ENCODE measurements around the gene IFI27.

Gene IFI27

GRCh38 chr14:94103554-94104150 lies 6.9 kb upstream of the IFI27 start:
- DNase-seq: no peak

- no peak for DNase-seq
Measured at GRCh38 chr14:94104731-94105130, 5.8 kb upstream of the IFI27 start.

DNA sequence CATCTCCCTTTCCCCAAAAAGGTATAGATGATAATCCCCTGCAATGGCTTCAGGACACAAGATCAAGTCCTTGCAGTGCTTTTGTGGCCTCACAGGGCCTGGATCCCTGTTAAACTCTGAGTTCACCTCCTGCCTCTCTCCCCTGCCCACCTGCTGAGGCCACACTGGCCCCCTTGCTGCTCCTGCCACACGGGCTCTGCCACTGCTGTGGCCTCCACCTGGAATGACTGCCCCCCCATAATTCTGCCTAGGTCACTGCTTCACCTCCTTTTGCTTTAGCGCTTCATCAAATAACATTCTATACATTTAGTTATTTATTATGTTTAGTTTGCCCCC lies 653 bp upstream of the IFI27 start:
- no peak for DNase-seq

GRCh38 chr14:94111276-94112095 lies 950 bp downstream of the IFI27 start:
- DNase-seq: no peak

DNA sequence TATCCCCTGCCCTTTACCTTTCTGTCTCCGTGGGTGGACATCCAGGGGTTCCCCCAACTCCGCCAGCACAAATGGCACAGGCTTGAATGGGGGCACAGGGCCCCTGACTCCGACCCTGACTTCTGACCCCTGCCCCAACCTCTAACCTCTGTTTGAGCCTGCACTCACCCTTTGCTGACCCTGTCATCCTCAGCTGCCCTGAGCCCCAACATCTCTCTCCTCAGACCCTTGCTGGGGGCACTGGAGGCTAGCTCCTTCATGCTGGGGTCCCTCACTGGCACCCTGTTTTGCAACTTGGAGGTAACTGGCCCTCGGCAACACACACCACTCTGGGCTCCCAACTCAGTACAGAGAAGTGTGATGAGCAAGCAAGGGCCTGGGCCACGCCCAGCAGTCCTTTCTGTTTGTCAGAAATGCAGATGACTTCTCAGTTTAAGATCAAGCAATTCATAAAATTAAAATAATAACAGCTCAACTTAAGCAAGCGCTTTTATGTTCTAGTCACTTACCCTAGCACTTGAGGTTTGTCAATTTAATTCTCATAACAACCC lies 2.1 kb downstream of the IFI27 start:
- no peak for DNase-seq

- DNase-seq: no peak
Measured at GRCh38 chr14:94113073-94113472, 2.5 kb downstream of the IFI27 start.

- DNase-seq: no peak
Measured at GRCh38 chr14:94113490-94113889, 3.0 kb downstream of the IFI27 start.

GRCh38 chr14:94113908-94114588 lies 3.5 kb downstream of the IFI27 start:
- DNase-seq: no peak

DNA sequence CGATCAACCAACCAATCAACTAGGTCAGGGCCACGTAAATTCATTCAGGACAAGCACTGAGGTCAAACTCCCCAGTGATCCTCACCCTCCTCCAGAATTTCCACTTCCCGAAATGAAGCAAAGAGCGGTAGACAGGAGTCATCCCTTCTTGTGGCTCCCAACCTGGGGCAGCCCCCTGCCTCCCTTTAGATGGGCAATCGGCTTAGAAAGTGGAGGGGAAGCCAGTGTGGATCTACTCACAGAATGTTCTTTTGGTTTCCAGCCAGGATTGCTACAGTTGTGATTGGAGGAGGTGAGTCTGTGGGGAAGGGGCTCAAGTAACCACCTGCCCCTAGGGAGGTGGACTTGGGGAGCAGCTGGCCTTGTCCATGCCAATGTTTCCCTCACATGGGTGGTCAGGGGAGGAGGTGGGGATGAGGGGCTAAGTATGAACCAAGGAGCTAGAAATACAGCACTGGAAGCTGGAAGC lies 4.1 kb downstream of the IFI27 start:
- DNase-seq: no peak

DNA sequence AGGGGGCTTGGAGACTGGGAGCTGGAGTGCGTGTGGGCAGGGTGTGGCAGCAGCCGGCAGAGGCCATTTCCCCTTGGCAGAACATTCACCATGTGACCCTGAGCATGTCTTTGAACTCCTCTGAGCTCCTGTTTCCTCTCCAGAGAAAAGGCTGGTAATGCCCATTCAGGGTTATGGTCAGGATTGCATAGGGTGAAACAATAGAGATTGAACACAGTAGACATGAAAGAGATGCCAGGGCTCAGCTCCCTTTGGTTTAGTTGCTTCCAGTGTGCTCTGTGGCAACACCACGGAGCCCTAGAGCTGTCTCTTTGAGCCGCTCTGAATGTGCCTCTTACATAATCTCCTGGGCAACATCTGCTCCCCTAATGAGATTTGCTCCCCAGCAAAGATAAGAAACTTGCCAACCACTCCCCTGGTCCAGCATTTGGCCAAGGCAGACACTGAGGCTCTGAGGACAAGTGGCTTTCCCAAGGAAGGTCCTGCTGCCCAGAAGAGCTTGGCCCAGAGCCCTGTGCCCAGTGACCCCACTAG lies 4.6 kb downstream of the IFI27 start:
- DNase-seq: no peak

DNA sequence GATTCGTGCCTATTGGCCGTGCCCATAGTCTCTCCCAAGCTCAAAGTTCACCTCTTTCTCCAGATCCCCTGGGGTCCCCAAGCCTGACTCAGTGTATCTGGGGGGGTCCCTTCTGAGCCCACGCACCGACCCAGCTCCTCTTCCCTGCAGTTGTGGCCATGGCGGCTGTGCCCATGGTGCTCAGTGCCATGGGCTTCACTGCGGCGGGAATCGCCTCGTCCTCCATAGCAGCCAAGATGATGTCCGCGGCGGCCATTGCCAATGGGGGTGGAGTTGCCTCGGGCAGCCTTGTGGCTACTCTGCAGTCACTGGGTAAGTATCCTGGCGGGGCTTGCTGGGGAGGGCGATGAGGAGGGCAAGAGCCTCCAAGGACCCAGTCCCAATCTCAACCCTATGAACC lies 5.1 kb downstream of the IFI27 start:
- DNase-seq: no peak

- DNase-seq: no peak
Measured at GRCh38 chr14:94116701-94117100, 6.2 kb downstream of the IFI27 start.

DNA sequence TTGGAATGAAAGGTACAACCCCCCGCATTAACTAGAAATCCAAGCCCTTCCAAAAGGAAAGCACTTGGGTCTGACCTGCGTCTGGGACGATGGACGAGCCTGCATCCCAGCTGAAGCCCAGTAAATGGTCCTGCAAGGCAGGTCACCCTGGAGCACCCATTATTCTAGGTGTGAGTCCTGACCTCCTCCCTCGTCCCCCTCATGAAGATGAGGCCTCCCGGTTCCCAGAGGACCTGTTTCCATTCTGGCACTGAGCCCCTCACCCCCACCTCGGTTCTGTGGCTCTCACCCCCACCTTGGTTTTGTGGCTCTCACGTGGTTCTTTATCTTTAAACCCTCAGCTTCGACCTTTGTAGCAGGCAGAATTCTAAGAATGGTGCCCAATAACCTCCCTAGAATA lies 7.3 kb downstream of the IFI27 start:
- DNase-seq: no peak

DNA sequence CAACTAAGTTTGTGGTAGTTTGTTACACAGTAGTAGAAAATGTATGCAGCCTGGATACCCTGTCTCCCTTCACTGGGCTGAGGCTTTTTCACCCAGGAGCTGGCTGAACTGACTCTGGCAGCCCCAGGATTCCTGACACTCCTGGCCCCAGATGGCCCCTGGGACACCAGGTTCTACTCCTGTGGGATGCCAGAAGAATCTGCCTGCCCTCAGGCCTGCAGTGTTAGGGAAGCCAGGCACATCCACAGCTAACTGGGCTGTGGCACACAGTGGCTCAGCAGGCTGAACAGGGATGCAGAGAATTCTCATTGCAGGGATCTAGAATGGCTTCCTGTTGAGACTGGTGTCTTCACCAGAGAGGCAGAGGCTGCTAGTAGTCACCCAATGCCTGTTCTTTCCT lies 8.5 kb downstream of the IFI27 start:
- DNase-seq: no peak

DNA sequence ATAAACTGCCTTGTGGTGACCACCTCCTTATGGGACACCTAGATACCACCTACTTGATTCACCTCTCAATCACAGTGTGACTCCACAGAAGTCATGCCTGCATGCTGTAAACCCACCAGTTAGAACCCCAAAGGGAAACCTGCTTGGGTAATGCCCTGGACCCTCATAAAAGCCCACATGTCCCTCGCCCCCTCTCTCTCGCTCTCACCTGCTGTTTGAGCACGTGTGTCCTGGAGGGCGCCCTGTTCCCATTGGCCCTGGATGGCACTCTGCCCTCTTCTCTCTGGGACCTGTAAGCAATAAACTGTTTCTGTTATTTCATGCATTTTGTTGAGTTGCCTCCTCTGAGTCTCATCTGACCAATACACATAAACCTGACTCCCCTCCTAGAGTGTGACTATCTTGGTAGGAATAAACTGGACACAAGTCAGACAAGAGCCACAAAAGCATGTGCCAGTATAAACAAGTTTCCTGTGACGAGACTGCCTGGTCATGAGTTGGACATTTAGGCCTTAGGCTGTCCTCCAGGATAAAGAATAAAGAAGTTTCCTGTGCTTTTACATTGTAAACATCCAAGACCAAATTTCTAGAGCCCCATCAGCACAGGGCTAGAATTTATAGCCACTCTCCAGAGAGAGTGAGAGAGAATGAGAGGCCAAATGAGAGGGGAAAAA lies 10.3 kb downstream of the IFI27 start:
- DNase-seq: no peak

GRCh38 chr14:94121485-94121884 lies 10.9 kb downstream of the IFI27 start:
- no peak for DNase-seq

DNA sequence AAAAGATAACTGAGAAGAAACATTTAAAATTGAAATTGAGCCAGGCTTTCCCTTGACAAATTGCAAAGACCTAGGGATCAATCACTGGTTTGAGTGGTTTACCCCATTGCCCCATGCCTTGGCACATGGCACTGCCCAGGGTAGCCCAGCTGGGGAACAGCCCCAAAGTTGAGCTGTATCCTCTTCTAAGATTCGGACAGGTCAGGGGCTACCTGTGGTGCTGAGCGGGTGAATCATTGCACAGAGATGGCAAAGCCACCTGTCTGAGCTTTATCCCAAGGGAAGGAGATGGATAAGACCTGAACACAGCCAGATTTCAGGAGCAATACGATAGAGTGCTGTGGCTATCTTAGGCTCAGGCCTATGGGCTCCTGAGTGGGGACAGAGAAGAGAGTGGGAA lies 11.9 kb downstream of the IFI27 start:
- no peak for DNase-seq

GRCh38 chr14:94123296-94123695 lies 12.8 kb downstream of the IFI27 start:
- no peak for DNase-seq

- no peak for DNase-seq
Measured at GRCh38 chr14:94123868-94124267, 13.3 kb downstream of the IFI27 start.

- no peak for DNase-seq
Measured at GRCh38 chr14:94124582-94125377, 14.2 kb downstream of the IFI27 start.

- DNase-seq: no peak
Measured at GRCh38 chr14:94125659-94126418, 15.3 kb downstream of the IFI27 start.

DNA sequence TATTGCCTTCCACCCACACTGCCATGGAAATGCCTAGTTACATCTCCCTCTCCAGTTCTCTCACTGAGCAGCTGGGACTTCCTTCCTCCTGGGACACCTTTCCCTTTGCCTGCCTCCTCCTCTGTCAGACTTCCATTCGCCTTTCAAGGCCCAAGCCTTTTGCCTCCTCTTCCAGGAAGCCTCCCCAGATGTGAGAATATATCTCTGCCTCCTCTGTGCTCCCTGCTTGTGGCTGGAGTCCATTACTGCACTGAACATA lies 15.8 kb downstream of the IFI27 start:
- no peak for DNase-seq
